ENCODE results near the gene AK2. TPM values are rescaled to one million over a fixed set of nuclear protein-coding genes. Genes with fewer than 3 reads are reported as not detected.

Gene AK2
- total and polyA plus RNA-seq, 5 experiments from 2014 or later, result 89.2 to 128 (median 119) TPM

DNA sequence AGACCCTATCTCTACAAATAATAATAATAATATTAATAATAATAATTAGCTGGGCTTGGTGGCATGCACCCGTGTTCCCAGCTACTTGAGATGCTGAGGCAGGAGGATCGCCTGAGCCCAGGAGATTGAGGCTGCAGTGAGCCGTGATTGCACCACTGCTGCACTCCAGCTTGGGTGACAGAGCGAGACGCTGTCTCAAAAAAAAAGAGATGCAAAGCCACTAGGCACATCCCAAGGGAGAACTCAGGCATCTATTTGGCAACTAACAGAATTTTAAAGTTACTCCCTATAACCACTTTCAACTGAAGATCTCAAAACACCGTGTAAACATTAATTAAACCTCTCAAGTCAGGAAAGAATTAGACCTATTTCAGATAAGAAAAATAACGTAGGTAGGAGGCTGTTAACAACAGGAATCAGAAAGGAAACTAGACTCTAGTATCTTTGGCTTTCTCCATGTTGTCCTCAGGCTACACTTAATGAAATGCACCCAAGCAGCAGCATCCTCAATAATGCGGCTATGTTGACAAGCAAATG is 75.8 kb downstream of the AK2 start:
- peak overlapping the region in 2 of 10 donors; percentile 11 to 25 for H3K4me3 Mint-ChIP-seq
- no peaks in the 10 kb centered on the region for H3K27me3 Mint-ChIP-seq
- POLR2A ChIA-PET, result no interaction called here
- ATAC-seq, result no peak
- no peaks in the 10 kb centered on the region for H3K9me3 Mint-ChIP-seq
- peaks cover 25 to 69% (median 54%) of the 10 kb centered on the region in 4 donors for H3K4me1 Mint-ChIP-seq
- peak overlapping the region in 2 of 10 donors; percentile 48 to 83 for H3K27ac Mint-ChIP-seq
- H3K36me3 Mint-ChIP-seq, result no peaks in the 10 kb centered on the region
- no peak for DNase-seq

DNA sequence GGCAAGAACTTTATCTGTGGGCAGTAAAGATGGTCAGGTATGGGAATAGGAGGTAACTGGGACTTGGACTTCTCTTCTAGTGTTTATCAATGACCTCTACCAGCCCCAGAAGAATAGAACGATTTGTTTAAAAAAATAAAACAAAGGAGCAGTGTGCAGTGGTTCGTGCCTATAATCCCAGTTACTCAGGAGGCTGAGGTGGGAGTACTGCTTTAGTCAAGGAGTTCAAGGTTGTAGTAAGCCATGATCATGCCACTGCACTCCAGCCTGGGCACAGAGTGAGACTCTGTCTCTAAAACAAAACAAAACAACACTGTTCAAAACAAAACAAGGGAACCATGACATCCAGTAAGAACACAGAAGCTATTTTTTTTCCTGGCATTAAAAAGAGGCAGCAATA is 76.3 kb downstream of the AK2 start:
- POLR2A ChIA-PET, result no interaction called here
- Mint-ChIP-seq H3K4me1 (peaks cover 28 to 71% (median 55%) of the 10 kb centered on the region in 4 donors), H3K27me3 (no peaks in the 10 kb centered on the region), H3K27ac (peak overlapping the region in 4 of 10 donors; percentile 44 to 83 (median 56)), H3K4me3 (peak overlapping the region in 1 of 10 donors; percentile 1), H3K36me3 (no peaks in the 10 kb centered on the region), H3K9me3 (no peaks in the 10 kb centered on the region)
- ATAC-seq (no peak), DNase-seq (no peak)

DNA sequence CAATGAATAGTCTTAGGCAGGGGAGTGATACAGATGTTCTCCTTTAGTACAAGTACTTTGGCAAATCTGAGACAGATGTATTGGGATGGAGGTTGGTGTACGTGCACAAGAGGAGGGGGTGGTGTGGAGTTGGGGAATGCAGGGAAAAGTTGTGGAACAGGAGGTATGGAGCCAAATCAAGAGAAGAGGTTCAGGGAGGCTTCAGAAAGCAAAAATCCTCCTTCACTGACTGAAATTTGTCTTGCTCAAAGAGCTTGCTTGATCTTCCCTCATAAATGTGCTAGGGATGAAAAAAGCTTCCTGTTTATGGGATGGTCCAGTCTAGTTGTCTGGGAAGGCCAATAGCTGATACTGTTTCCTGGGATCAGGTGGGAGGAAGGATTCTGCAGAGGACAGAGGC is 77.9 kb downstream of the AK2 start:
- H3K36me3 Mint-ChIP-seq, result no peaks in the 10 kb centered on the region
- ATAC-seq (no peak), DNase-seq (no peak)
- peaks cover 32 to 73% (median 57%) of the 10 kb centered on the region in 4 donors for H3K4me1 Mint-ChIP-seq
- no peak overlapping the region for H3K4me3 Mint-ChIP-seq
- H3K27ac Mint-ChIP-seq, result peak overlapping the region in 5 of 10 donors; percentile 4 to 74 (median 24)
- no peaks in the 10 kb centered on the region for H3K27me3 Mint-ChIP-seq
- POLR2A ChIA-PET, result no interaction called here
- H3K9me3 Mint-ChIP-seq, result no peaks in the 10 kb centered on the region

Other genes starting within 250 kb of the AK2 start
- 100 to 1,000 TPM; 181 to 184 TPM for gene YARS1, start 219.5 kb downstream of the AK2 start, total RNA-seq
- gene YARS1, start 219.5 kb downstream of the AK2 start, polyA plus RNA-seq, result 10 to 100 TPM; 45.0 to 60.2 (median 45.1) TPM
- gene S100PBP, start 219.2 kb downstream of the AK2 start, total RNA-seq, result 10 to 100 TPM; 47.7 to 50.5 TPM
- 1 to 10 TPM; 5.0 to 9.6 (median 6.4) TPM for gene S100PBP, start 219.2 kb downstream of the AK2 start, polyA plus RNA-seq
- not detected for gene FNDC5, start 166.0 kb downstream of the AK2 start, total RNA-seq
- not detected for gene FNDC5, start 166.0 kb downstream of the AK2 start, polyA plus RNA-seq
- not detected for gene HPCA, start 150.4 kb downstream of the AK2 start, total RNA-seq
- not detected for gene HPCA, start 150.4 kb downstream of the AK2 start, polyA plus RNA-seq
- gene TMEM54, start 135.5 kb downstream of the AK2 start, total RNA-seq, result not detected
- not detected for gene TMEM54, start 135.5 kb downstream of the AK2 start, polyA plus RNA-seq
- 10 to 100 TPM; 19.2 to 21.6 TPM for gene RNF19B, start 72.1 kb downstream of the AK2 start, total RNA-seq
- 1 to 10 TPM in 2 of 3 donors, under 1 TPM in 1; 0.44 to 1.8 (median 1.6) TPM for gene RNF19B, start 72.1 kb downstream of the AK2 start, polyA plus RNA-seq
- 10 to 100 TPM; 10.6 to 11.3 TPM for gene AZIN2, start 44.3 kb upstream of the AK2 start, total RNA-seq
- gene AZIN2, start 44.3 kb upstream of the AK2 start, polyA plus RNA-seq, result 10 to 100 TPM in 1 of 3 donors, 1 to 10 TPM in 2; 5.9 to 11.1 (median 7.8) TPM
- 10 to 100 TPM; 15.5 to 17.6 TPM for gene TRIM62, start 145.2 kb upstream of the AK2 start, total RNA-seq
- gene TRIM62, start 145.2 kb upstream of the AK2 start, polyA plus RNA-seq, result 1 to 10 TPM; 2.7 to 4.7 (median 4.0) TPM
- gene ZNF362, start 219.6 kb upstream of the AK2 start, total RNA-seq, result 10 to 100 TPM; 23.8 to 24.3 TPM
- 10 to 100 TPM; 10.5 to 23.0 (median 15.7) TPM for gene ZNF362, start 219.6 kb upstream of the AK2 start, polyA plus RNA-seq

Measured in naive thymus-derived CD8-positive, alpha-beta T cell (primary cell).